SHP77 treated with DMSO at 0.1 percent for 48 hours (cell line): Measurements from ENCODE around the gene EIF1AD.
"Not testable (repeated sequence)": the region's sequence is repeated elsewhere in the genome, so short reads cannot be mapped to it uniquely, and the experiment has no call there.

Source experiments
- DNase-seq: peaks from one replicate; lab custom pipeline; 2025; lab: John Stamatoyannopoulos, UW

Gene EIF1AD

GRCh38 chr11:65968600-65969482 is 33.1 kb downstream of the EIF1AD start:
- no peak for DNase-seq

GRCh38 chr11:65967329-65967934 is 34.5 kb downstream of the EIF1AD start:
- DNase-seq, result no peak

GRCh38 chr11:65965986-65966762 is 35.8 kb downstream of the EIF1AD start:
- no peak for DNase-seq

GRCh38 chr11:65964906-65965305 is 37.1 kb downstream of the EIF1AD start:
- DNase-seq, result no peak

GRCh38 chr11:65962141-65962564 is 39.8 kb downstream of the EIF1AD start:
- no peak for DNase-seq

DNA sequence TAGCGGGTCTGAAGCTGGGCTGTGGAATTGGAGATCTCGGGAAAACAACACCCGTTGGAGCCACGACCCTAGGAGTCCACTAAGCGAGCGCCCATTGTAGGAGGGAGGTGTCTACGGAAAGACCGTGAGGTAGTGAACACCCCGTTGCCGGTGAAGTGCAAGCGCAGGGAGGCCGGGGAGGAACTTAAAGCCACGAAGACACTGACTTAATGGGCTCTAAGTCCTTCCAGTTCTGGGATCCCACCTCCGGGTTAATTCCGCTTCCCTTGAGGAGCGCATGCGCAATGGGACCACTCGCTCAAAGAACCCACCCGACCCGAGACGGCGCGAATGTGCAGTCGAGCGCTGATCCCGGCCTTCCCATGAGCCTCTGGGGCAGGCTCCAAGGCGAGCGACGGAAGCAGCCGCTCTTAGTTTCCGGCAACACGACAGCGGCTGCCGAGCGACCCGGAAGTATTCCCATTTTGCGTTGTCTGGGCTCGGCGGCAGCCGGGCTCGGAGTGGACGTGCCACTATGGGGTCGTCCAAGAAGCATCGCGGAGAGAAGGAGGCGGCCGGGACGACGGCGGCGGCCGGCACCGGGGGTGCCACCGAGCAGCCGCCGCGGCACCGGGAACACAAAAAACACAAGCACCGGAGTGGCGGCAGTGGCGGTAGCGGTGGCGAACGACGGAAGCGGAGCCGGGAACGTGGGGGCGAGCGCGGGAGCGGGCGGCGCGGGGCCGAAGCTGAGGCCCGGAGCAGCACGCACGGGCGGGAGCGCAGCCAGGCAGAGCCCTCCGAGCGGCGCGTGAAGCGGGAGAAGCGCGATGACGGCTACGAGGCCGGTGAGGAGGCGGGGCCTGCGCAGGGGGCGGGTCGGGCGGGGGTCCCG is 40.5 kb downstream of the EIF1AD start, which contains the start of gene SART1:
SART1 (plus strand) TSS at position 468 of the 874 bp plus-strand sequence; CDS start at position 515, 47 bp downstream.
- peak; percentile 89 for DNase-seq

GRCh38 chr11:65960824-65961266 is 41.1 kb downstream of the EIF1AD start:
- no peak for DNase-seq

- DNase-seq, result no peak
Observed at GRCh38 chr11:65958774-65959420, 43.1 kb downstream of the EIF1AD start.

DNA sequence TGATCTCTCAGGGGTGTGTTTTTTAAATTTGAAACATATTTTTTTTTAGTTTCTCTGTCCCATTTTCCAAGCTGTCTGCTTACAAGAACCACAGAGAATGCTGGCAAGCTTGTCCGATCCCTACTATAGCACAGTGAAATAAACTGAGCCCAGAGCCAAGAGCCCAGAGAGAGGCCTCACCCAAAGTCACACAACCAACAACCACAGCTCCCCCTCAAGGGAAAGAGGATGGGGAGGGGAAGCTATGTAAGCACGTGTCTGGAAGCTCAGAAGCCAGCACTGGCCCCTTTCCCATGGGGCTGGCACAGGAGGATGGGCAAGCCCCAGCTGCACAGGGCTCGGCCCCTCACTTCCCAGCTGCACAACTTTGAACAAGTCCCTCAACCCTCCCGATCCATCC is 43.7 kb downstream of the EIF1AD start:
- DNase-seq, result no peak

GRCh38 chr11:65954771-65955170 is 47.2 kb downstream of the EIF1AD start:
- no peak for DNase-seq

- no peak for DNase-seq
Observed at GRCh38 chr11:65953471-65953870, 48.5 kb downstream of the EIF1AD start.

DNA sequence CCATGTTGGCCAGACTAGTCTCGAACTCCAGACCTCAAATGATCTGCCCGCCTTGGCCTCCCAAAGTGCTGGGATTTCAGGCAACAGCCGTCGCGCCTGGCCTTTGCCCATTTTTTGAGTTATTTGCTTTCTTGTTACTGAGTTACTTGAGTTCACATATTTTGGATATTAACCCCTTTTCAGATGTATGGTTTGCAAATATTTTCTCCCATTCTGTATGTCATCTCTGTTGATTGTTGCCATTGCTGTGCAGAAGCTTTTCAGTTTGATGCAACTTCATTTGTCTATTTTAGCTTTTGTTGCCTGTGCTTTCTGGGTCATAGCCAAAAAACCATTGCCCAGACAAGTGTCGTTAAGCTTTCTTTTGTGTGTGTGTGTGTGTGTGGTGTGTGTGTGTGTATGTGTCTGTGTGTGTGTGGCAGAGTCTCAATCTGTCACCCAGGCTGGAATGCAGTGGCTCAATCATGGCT is 49.9 kb downstream of the EIF1AD start:
- DNase-seq, result no peak

DNA sequence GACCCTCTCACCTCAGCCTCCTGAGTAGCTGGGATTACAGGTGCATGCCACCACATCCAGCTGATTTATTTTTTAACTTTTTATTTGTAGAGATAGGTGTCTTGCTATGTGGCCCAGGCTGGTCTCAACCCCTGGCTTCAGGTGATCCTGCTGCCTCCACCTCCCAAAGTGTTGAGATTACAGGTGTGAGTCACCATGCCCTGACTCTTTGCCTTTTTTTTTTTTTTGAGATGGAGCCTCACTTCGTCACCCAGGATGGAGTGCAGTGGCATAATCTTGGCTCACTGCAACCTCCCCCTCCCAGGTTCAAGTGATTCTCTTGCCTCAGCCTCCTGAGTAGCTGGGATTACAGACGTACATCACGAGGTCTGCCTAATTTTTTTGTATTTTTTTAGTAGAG is 50.3 kb downstream of the EIF1AD start:
- DNase-seq, result not testable (repeated sequence)

- DNase-seq, result not testable (repeated sequence)
Observed at GRCh38 chr11:65950711-65951110, 51.2 kb downstream of the EIF1AD start.

DNA sequence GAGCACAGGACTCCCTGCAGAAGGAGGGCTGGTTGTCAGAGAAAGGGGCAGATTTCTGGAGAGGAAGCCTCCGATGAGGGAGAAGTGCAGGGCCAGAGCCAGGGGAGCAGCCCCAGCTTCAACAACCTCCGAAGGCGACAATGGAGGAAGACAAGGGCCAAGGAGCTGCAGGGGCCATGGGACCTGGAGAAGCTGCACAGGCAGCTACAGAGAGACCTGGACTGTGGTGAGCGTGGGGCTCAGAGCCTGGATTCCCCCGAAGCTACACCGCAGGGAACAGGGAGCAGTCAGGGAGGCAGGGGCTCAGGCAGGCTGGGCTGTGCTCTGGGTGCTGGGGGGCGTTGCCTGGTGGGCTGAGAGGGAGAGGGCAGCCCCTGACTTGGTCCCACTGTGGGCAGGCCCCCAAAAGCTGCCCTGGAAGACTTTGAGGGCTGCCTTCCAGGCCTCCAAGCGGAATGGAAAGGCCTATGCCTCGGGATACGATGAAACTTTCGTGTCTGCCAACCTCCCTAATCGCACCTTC is 54.3 kb downstream of the EIF1AD start:
- no peak for DNase-seq

- DNase-seq, result no peak
Observed at GRCh38 chr11:65947133-65947532, 54.8 kb downstream of the EIF1AD start.

DNA sequence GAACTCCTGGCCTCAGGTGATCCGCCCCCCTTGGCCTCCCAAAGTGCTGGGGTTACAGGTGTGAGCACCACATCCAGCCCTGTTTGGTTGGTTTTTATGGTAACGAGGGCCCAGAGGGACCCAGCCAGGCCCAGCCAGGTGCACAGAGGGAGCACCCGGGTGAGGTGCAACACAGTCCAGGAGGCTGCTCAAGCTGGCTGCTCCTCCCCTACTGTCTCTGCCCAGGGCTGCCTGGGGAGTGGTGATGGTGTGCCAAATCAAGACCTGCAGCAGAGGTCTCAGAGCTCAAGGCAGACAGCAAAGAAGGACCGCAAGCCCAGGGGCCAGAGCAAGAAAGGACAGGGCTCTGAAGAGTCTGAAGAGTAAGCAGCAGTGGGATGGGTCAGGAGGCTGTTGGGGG is 55.3 kb downstream of the EIF1AD start:
- no peak for DNase-seq
